A549 treated with AZD9567 at 1 μM for 4 hours (cell line): Measurements from ENCODE around the gene ZNF446. TPM values are rescaled to one million over a fixed set of nuclear protein-coding genes. Genes with fewer than 3 reads are reported as not detected.

ENCODE experiments used
- total RNA-seq: library from RNA; stranded (reverse); fragments of 200-300 nt; extraction: Qiagen RNA extraction; gene quantifications from 5 replicates; pipeline ENCODE4 v1.2.3, GENCODE V29; 2022; ENCODE audit not compliant: insufficient read depth

The ZNF446 gene
- total RNA-seq, result 7.8 to 13.1 TPM (median 12.7 TPM) in 5 replicates

GRCh38 chr19:58475714-58476497, at the start of gene ZNF446:
TSS of gene ZNF446 (plus strand) at chr19:58476352. CDS start at chr19:58477219, 867 bp downstream.

GRCh38 chr19:58439576-58440554, 36.3 kb upstream of the ZNF446 start, which contains the start of gene ZNF132:
TSS of gene ZNF132 (minus strand) at chr19:58440153. CDS start at chr19:58439821, 332 bp downstream.

GRCh38 chr19:58451358-58452101, 24.6 kb upstream of the ZNF446 start, which contains the start of gene ZNF324B:
TSS of gene ZNF324B (plus strand) at chr19:58451622. CDS start at chr19:58453702, 2,080 bp downstream.

GRCh38 chr19:58466760-58467589, 9.2 kb upstream of the ZNF446 start, which contains the start of gene ZNF324:
TSS of gene ZNF324 (plus strand) at chr19:58467080. CDS start at chr19:58469186, 2,106 bp downstream.

GRCh38 chr19:58511353-58512208, 35.4 kb downstream of the ZNF446 start, which contains the start of gene SLC27A5:
TSS of gene SLC27A5 (minus strand) at chr19:58511992. CDS start at chr19:58511955, 37 bp downstream.

GRCh38 chr19:58519355-58520256, 43.5 kb downstream of the ZNF446 start, which contains the start of gene ZBTB45:
TSS of gene ZBTB45 (minus strand) at chr19:58519810. CDS start at chr19:58517673, 2,137 bp downstream.

Other genes with a start within 250 kb of the ZNF446 start
- 9.5 to 21.0 TPM (median 18.5 TPM) in 5 replicates for gene ZNF544, start 247.4 kb upstream of the ZNF446 start, total RNA-seq
- 0.81 to 1.6 TPM (median 1.0 TPM) in 5 replicates for gene ZNF8, start 197.4 kb upstream of the ZNF446 start, total RNA-seq
- 93.1 to 105 TPM (median 103 TPM) in 5 replicates for gene ERVK3-1, start 171.0 kb upstream of the ZNF446 start, total RNA-seq
- gene ZSCAN22, start 149.4 kb upstream of the ZNF446 start, total RNA-seq, result 2.4 to 3.1 TPM (median 2.6 TPM) in 5 replicates
- gene A1BG, start 122.9 kb upstream of the ZNF446 start, total RNA-seq, result 10.8 to 14.5 TPM (median 13.4 TPM) in 5 replicates
- 1.2 to 1.5 TPM (median 1.4 TPM) in 4 of 5 replicates, not detected in the other for gene ZNF497, start 113.6 kb upstream of the ZNF446 start, total RNA-seq
- 1.0 to 2.0 TPM (median 1.6 TPM) in 5 replicates for gene ZNF837, start 95.3 kb upstream of the ZNF446 start, total RNA-seq
- 2,020 to 2,699 TPM (median 2,590 TPM) in 5 replicates for gene RPS5, start 89.1 kb upstream of the ZNF446 start, total RNA-seq
- 0.10 to 0.24 TPM in 2 of 5 replicates, not detected in the others for gene RNF225, start 80.7 kb upstream of the ZNF446 start, total RNA-seq
- gene ZNF584, start 67.7 kb upstream of the ZNF446 start, total RNA-seq, result 18.6 to 21.4 TPM (median 20.5 TPM) in 5 replicates
- 0.08 to 0.12 TPM (median 0.09 TPM) in 4 of 5 replicates, not detected in the other for gene ZNF132, start 36.2 kb upstream of the ZNF446 start, total RNA-seq
- 5.8 to 7.1 TPM (median 6.2 TPM) in 5 replicates for gene ZNF324B, start 24.7 kb upstream of the ZNF446 start, total RNA-seq
- gene ZNF324, start 9.3 kb upstream of the ZNF446 start, total RNA-seq, result 5.8 to 12.1 TPM (median 10.4 TPM) in 5 replicates
- 27.6 to 32.4 TPM (median 31.5 TPM) in 5 replicates for gene SLC27A5, start 35.6 kb downstream of the ZNF446 start, total RNA-seq
- 12.8 to 19.5 TPM (median 19.0 TPM) in 5 replicates for gene ZBTB45, start 43.5 kb downstream of the ZNF446 start, total RNA-seq
- 709 to 983 TPM (median 807 TPM) in 5 replicates for gene TRIM28, start 67.7 kb downstream of the ZNF446 start, total RNA-seq
- gene CHMP2A, start 78.8 kb downstream of the ZNF446 start, total RNA-seq, result 170 to 217 TPM (median 191 TPM) in 5 replicates
- gene UBE2M, start 82.3 kb downstream of the ZNF446 start, total RNA-seq, result 127 to 145 TPM (median 135 TPM) in 5 replicates
- gene MZF1, start 97.0 kb downstream of the ZNF446 start, total RNA-seq, result 10.1 to 16.7 TPM (median 16.7 TPM) in 5 replicates